GM21447 (cell line): ENCODE results near the gene SRF.

Experiments used
- ATAC-seq: cut with Tn5 transposase; IDR thresholded peaks from one replicate; pipeline ENCODE4 v1.9.1; 2021; ENCODE audit not compliant: unreplicated experiment

SRF gene

DNA sequence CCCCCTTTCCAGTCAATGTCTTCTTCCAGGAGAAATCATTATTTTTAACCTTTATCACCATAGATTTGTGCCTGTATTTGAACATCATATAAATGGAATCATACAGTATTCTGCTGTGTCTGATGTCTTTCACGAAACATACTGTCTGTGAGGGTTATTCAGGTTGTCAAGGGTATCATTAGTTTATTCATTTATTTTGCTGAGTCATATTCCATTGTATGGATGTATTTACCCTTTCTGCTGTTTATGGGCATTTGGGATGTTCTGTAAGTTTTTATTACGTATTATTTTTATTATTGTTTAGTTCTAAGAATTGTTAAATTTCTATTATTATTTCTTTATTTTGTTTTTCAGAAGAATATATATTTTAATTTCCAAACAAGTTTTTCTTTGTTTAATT is 36.2 kb downstream of the SRF start:
- ATAC-seq: no peak

DNA sequence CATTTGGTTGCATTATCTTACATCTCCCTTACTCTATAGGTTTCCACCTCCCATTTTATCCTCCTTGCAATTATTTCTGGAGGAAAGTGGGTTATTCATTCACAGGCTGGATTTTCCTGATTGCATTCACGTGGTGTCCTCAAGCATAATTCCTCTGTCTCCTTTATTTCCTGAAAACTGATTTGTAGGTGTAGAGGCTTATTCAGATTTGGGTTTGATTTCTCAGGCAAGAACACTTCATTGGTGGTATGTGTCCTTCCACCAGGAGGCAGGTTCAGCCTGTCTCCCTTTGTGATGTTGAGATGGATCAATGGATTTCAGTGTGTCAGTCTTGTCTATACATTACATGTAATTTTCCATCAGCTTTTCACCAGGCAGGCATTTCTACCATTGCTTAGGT is 40.9 kb downstream of the SRF start:
- ATAC-seq: no peak

DNA sequence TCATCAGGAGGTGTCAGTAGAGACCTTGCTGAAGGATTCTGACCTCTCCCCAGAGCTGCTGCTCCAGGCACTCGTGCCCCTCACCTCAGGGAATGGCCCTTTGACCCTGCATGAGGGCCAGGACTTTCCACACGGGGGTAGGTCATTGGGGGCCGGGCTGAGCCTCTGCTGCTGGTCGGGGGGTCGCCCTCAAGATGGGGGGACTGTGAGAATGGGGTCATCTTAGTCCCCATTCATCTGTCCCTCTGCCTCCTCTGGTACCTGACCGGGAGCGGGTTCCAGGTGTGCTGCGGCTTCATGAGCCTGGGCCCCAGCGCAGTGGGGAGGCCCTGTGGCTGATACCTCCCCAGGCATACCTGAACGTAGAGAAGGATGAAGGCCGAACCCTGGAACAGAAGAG is 42.4 kb downstream of the SRF start:
- ATAC-seq: no peak

DNA sequence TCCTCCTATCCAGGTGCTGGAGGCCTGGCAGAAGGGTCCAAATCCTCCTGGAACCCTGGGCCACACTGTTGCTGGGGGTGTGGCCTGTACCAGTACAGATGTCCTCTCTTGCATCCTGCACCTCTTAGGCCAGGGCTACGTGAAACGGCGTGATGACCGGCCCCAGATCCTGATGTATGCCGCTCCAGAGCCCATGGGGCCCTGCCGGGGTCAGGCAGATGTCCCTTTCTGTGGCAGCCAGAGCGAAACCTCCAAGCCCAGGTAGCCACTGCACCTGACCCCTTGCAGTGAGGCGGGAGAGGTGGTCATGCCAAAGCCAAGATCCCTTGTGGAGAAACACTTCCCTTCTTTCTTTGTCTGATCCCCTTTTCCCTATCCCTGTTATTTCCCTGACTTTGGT is 44.0 kb downstream of the SRF start:
- no peak for ATAC-seq

DNA sequence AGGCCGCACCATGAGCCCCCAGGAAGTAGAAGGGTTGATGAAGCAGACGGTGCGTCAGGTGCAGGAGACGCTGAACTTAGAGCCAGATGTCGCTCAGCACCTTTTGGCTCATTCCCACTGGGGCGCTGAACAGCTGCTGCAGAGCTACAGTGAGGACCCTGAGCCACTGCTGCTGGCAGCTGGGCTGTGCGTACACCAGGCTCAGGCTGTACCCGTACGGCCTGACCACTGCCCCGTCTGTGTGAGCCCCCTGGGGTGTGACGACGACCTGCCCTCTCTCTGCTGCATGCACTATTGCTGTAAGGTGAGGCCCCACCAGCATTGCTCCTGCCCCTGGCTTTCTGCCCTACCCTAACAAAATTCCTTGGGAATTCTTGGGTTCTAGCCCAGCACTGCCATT is 45.1 kb downstream of the SRF start:
- no peak for ATAC-seq

DNA sequence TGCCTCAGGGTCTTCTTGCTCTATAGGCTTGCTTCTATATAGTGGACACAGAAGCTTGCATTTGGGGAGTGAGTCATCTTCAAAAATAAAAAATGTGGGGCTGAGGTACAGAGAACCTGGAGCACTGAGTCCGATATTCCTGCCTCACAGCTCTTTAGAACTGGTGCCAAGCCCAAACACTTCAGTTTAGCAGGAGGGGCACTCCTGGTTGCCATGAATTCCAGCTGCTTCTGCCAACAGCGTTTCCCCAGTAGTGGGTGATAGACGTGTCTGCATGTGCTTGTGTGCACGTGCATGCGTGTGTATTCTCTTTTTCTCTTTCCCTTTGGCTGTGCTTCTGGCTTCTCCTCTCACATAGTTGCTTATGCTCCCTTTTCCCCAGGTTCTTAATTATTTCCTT is 46.3 kb downstream of the SRF start:
- ATAC-seq: no peak

DNA sequence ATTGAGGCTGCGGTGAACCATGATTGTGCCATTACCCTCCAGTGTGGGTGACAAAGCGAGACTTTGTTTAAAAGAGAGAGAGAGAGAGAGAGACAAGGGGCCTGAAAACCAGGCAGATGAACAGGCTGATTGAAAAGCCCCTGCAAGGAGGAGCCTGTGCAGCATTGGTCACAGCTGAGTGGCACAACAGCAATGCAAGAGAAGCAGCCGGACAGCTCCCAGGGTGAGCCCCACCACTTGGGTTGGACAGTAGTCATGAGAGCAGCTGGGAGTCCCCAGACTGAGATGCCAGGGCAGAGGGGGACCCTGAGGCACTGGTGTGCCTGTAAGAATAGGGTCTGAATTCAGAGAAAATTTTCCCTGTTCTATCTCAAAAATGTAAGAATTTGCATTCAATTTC is 48.0 kb downstream of the SRF start:
- no peak for ATAC-seq

DNA sequence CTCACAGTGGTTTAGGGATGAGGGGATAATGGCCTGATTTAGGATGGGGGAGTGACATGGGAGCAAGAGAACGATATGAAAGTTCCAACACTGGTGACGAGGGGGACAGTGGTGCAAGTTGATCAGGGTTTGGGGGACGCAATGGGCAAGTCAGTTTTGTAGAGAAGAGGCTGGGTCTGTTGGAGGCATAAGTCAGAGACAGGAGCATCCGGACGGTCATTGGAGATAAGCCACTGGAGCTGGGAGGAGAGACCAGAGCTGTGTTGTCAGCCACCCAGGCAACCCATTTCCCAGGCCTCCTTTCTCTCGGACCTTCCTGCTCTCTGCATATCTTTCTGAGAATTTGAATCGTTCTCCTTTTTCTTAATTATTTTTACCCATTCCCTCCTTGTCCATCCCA is 48.7 kb downstream of the SRF start:
- no peak for ATAC-seq

DNA sequence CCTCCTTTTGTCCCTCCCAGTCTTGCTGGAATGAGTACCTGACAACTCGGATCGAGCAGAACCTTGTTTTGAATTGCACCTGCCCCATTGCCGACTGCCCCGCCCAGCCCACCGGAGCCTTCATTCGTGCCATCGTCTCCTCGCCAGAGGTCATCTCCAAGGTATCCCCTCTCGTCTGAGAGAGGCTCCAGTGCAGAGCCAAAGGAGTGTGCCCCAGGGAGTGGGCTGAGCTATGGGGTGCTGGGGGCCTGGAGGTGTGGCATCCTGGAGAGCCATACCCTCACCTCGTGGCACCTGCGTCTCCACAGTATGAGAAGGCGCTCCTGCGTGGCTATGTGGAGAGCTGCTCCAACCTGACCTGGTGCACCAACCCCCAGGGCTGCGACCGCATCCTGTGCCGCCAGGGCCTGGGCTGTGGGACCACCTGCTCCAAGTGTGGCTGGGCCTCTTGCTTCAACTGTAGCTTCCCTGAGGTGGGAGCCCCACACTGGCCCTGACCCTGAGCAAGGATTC is 49.4 kb downstream of the SRF start:
- ATAC-seq: no peak

DNA sequence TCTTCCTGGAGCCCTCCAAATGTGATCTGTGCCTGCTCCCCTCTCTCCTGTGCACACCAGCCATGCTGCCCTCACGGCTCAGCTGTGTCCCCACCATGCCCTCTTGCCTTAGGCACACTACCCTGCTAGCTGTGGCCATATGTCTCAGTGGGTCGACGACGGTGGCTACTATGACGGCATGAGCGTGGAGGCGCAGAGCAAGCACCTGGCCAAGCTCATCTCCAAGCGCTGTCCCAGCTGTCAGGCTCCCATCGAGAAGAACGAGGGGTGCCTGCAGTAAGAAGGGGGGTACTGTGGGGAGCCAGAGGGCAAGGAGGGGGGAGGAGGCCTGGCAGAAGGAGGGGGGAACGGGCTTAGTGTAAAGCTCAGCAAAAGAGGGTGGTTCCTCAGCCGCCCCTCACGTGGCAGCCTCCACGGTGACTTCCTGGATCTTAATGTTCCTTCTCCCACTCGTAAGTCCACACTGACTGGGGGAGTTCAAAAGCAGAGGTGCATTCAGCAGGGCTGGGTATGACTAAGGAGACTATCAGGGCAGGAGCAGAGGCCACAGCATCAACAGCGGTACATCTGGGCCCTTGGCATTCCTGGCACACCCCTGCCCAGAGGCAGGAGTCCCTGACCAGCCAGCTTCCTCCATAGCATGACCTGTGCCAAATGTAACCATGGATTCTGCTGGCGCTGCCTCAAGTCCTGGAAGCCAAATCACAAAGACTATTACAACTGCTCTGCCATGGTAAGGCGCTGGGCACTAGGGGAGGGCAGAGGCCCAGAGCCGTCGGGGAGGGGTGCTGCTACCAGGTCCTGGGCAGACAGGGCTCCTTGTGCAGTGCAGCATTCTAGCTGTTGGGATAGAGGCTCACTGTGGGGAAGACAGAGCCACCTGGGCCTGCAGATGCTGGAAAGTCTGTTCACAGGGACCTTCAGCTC is 50.2 kb downstream of the SRF start:
- no peak for ATAC-seq

DNA sequence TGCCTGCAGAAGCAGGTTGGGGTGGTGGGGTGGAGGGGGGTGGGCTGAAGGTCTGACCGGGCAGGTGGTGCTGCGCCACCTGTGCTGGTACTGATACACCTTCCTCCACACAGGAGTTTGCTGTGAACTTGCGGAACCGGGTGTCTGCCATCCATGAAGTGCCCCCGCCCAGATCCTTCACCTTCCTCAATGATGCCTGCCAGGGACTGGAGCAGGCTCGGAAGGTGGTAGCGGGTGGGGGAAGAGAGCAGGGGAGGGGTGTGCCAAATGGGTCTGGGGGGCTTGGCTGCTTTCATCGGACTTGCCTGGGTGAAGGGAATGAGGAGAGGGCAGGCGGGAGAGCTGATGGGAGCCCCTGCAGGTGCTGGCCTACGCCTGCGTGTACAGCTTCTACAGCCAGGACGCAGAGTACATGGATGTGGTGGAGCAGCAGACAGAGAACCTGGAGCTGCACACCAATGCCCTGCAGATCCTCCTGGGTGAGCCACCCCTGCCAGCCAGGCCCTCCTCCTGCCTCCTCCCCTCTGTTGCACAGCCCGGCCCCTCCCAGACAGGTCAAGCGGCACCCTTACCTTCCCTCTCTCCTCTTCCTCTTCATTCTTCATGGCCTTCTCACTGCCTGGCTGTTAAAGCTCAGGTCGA is 51.5 kb downstream of the SRF start:
- no peak for ATAC-seq

DNA sequence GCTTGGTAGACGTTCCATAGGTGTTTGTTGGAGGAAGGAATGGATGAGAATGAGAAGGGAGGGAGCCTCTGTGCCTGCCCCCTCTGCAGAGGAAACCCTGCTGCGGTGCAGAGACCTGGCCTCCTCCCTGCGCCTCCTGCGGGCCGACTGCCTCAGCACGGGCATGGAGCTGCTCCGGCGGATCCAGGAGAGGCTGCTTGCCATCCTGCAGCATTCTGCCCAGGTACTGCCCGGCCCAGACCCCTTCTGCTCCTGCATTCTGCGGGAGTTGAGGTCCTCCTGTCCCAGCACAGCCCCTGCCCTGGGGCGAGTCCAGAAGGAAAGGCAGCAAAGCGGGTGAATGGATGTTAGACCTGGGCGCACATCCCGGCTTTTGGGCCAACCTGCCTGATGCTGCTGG is 52.1 kb downstream of the SRF start:
- ATAC-seq: no peak

DNA sequence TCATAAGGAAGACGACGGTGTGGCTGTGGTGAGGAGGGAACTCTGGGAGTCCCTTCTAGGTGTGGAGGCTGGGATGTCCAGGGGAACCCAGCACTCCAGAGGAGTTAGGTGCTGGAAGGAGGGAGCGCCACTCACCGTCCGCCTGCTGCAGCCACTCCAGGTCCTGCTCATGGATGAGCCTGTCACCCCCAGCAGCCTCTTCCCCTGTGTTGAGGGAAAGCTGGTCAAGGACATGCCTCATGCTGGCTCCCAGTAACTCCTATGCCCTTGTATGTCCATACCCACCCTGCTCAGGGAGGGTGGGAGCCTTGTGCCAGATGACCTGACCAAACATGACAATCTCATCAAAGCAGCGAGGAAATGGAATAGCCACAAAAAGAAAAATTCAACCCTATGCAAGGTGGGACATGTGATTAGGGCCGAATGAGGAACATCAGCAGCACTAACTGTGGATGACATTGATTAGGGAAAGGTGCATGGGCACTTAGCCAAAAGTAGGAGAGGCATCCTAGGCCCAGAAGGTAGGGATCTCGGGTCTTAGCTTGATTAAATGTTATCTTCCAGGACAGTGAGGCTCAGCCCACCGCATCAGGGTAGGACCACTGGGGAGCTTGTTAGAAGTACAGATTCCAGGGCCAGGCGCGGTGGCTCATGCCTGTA is 55.3 kb downstream of the SRF start:
- no peak for ATAC-seq

DNA sequence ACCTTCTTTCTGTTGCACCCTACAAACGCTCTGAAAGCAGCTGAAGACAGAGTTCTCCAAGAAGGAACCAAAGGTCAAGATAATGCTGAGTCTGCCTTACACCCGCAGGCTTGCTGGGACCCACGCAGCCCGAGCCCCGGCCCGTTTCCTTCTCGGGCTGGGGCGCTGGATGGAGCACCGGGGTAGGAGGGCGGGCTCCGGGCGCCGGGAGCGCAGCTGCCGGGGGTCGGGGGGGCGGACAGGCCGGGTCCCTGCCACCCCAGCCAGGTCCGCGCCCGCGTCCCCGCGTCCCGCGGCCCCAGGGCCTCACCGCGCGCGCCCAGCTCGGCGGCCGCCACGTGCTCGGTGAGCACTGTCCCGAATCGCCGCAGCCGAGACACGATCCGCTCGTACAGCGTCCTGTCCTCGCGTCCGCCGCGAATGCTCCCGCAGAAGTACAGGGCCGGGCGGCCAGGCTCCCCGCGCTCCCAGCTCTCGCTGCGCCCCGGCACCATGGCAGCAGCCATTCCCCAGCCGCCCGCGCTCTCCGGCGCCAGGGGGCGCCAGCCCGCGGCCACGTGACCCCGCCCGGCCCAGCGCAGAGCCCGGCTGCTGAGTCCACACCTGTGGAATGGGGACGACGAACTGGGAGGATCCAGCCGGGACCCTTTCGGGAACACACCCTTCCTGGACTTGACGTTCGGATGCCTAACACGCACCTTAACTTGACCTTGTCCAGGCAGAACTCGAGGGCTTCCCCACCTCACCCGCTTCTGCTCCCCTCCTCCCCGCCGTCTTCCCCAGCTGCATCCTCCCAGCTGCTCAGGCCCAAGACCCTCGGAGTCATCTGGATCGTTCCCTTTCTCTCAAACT is 58.1 kb downstream of the SRF start, which contains the start of gene DNPH1:
Gene DNPH1, minus strand, starts transcription at position 531 of the 852 bp plus-strand sequence. Its CDS starts 25 bp downstream, at position 506.
- peak; percentile 55 for ATAC-seq

DNA sequence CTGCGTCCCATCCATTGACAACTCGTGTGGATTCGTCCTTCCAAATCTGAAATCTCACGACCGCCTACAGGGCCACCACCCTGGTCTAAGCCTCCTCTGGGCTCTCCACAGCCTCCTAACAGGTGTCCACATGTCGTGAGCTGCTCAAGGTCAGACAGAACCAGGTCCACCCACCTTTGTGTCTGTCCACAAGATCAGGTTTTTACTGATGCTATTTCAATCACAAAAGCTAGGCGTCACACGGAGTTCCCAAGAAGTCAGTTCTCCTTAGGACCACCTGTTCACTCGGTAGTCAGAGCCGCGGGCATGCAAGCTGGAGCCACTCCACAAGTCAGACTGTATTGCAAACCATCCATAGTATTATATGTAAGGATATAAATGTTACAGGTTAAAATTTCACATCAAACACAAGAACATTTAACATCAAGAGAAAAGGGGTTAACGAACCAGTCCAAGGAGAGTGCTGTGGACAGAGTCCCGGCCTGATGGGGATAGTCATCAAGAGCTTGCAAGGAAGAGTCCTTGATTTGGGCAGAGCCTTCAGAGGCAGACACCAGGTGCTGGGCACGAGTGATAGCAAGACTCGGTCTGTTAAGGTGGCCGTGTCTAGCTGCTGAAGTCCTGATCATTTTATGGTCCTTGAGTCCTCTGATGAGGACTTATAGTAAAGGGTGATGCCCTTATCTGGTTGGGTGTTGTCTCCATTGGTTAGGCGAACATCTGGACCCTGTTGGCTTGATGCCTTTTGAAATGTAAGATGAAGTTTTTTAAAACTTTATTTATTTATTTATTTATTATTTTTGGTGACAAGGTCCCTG is 58.9 kb downstream of the SRF start:
- no peak for ATAC-seq

DNA sequence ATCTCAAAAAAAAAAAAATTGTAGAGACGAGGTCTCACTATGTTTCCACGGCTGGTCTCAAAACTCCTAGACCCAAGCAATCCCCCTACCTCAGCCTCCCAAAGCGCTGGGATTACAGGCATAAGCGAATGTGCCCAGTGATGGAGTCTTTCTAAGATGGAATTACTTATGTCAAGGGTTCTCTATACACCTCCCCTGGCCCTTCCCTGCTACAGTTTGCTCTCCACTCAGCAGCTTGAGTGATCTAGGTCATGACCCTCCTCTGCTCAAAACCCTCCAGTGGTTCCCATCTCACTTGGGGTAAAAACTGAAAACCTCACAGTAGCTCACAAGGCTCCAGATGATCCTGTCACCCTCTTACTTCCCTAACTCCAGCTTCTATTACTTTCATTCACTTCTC is 60.0 kb downstream of the SRF start:
- ATAC-seq: no peak
